ENCODE measurements around the gene LRRC3. TPM values are rescaled to one million over a fixed set of nuclear protein-coding genes. Genes with fewer than 3 reads are reported as not detected.

The LRRC3 gene
- total and polyA plus RNA-seq, 2 donors (not counting 3 experiments of a cell fraction or from before 2014, with no cell fraction given) = 4.8 to 4.9 TPM

DNA sequence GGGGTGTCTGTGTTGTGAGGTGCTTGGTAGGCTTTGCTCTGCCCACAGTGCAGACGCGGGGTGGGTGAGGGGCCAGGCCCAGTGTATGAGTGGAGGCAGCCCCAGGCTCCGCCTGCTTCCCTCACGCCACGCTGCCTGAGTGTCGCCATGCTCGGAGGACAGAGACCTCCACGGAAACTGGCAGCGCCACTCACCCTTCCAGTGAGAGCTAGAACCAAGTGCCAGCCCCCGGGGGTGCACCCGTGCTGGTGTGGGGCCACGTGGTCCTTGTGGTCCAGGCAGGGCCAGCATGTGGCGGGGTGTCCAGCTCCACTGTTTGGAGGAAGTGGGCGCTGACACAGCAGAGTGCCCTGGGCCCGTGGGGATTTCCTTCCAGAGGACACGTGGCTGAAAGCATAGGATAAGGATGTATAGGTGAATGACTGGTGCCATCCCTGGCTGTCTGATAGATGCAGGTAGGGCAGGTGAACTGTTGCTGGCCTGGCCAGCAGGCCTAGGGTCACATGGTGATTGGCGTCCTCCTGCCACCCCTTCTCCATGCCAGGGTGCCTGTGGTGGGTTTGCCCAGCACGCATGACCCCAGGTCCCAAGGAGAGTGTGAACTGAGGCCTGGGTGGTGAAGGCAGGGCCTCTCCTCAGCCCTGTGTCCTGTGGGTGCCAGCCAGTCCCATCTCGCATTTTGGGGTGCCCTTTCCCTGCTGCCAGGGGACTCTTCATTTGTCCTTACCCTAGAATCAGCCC, 3.8 kb downstream of the LRRC3 start:
- POLR2A ChIA-PET = no interaction called here
- CTCF ChIA-PET = no interaction called here
- TF ChIP-seq, protein P1, sequence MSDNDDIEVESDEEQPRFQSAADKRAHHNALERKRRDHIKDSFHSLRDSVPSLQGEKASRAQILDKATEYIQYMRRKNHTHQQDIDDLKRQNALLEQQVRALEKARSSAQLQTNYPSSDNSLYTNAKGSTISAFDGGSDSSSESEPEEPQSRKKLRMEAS (IDR thresholded peaks at IDR 0.05; ENCODE audit: insufficient read depth, insufficient read length) = no peak
- TF ChIP-seq, protein P2, sequence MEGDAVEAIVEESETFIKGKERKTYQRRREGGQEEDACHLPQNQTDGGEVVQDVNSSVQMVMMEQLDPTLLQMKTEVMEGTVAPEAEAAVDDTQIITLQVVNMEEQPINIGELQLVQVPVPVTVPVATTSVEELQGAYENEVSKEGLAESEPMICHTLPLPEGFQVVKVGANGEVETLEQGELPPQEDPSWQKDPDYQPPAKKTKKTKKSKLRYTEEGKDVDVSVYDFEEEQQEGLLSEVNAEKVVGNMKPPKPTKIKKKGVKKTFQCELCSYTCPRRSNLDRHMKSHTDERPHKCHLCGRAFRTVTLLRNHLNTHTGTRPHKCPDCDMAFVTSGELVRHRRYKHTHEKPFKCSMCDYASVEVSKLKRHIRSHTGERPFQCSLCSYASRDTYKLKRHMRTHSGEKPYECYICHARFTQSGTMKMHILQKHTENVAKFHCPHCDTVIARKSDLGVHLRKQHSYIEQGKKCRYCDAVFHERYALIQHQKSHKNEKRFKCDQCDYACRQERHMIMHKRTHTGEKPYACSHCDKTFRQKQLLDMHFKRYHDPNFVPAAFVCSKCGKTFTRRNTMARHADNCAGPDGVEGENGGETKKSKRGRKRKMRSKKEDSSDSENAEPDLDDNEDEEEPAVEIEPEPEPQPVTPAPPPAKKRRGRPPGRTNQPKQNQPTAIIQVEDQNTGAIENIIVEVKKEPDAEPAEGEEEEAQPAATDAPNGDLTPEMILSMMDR (IDR thresholded peaks at IDR 0.05; ENCODE audit: extremely low read depth in 1 of 2, insufficient read depth in 1 of 2, low read depth in 1 of 2, low read length in 2 of 2) = no peak
- TF ChIP-seq EZH2 (IDR thresholded peaks at IDR 0.05; ENCODE audit: borderline replicate concordance, low read depth, low read length, severe bottlenecking) (no peak), JUN (IDR thresholded peaks at IDR 0.05; ENCODE audit: borderline replicate concordance, insufficient read depth, insufficient read length, low read depth) (no peak), FOS (IDR thresholded peaks at IDR 0.05; ENCODE audit: borderline replicate concordance, insufficient read depth, low read length) (no peak)
- no peaks in the 10 kb centered on the region for H3K4me1 ChIP-seq (ENCODE audit: control insufficient read depth, extremely low read depth, insufficient read depth, low read length)
- BruUV-seq (replicated peaks) = no TSS peak
- no peak overlapping the region for H2AFZ ChIP-seq (ENCODE audit: low read depth, low read length)
- dilution Hi-C loops (cut with MboI; ENCODE audit: extremely low pct_ligation_motif_present, low sequenced_read_pairs) (no loop called here), intact Hi-C loops (cut with micrococcal nuclease) (loop anchor here (10.0 kb wide), 1 partner anchor 114 kb away; no protein-coding TSS in a partner anchor)
- no peaks in the 10 kb centered on the region for H3K79me2 ChIP-seq (ENCODE audit: control insufficient read depth, insufficient read depth, low read length)
- no peaks in the 10 kb centered on the region for H3K27me3 ChIP-seq (ENCODE audit: control insufficient read depth in 2 of 2, insufficient read depth in 2 of 2, low read length in 2 of 2)
- H3K4me3 ChIP-seq (replicated peaks in 1 of 3; ENCODE audit: insufficient read depth in 1 of 3, low read depth in 1 of 3, low read length in 3 of 3) = no peak overlapping the region
- no peak overlapping the region for H3K4me2 ChIP-seq (ENCODE audit: insufficient read depth, low read length)
- H3K27ac ChIP-seq (ENCODE audit: insufficient read depth, low read depth, low read length) = no peak overlapping the region
- H3K9me3 ChIP-seq (replicated peaks; ENCODE audit: control insufficient read depth, insufficient read depth, low read length) = no peaks in the 10 kb centered on the region
- no peak for FAIRE-seq
- H3K36me3 ChIP-seq (ENCODE audit: control insufficient read depth in 2 of 2, extremely low read depth in 1 of 2, insufficient read depth in 2 of 2, low read length in 2 of 2) = no peaks in the 10 kb centered on the region
- H3K9ac ChIP-seq (replicated peaks; ENCODE audit: extremely low read depth, insufficient read depth, low read length) = no peak overlapping the region
- no peaks in the 10 kb centered on the region for H4K20me1 ChIP-seq (replicated peaks; ENCODE audit: control insufficient read depth, extremely low read depth, insufficient read depth, low read length)
- no peaks in the 10 kb centered on the region for H3K9me1 ChIP-seq (replicated peaks; ENCODE audit: control insufficient read depth, extremely low read depth, insufficient read depth, low read length)
- no peak for DNase-seq (ENCODE audit: low read depth, low spot score)

All from endothelial cell of umbilical vein (primary cell).